GM21619 (cell line): ENCODE data around the gene FARP1.
A peak's percentile ranks its signal among the peaks of the same experiment; 100 is the strongest.

ENCODE experiments used
- ATAC-seq: cut with Tn5 transposase; IDR thresholded peaks from one replicate; pipeline ENCODE4 v1.9.1; 2021; ENCODE audit not compliant: unreplicated experiment

FARP1 gene

DNA sequence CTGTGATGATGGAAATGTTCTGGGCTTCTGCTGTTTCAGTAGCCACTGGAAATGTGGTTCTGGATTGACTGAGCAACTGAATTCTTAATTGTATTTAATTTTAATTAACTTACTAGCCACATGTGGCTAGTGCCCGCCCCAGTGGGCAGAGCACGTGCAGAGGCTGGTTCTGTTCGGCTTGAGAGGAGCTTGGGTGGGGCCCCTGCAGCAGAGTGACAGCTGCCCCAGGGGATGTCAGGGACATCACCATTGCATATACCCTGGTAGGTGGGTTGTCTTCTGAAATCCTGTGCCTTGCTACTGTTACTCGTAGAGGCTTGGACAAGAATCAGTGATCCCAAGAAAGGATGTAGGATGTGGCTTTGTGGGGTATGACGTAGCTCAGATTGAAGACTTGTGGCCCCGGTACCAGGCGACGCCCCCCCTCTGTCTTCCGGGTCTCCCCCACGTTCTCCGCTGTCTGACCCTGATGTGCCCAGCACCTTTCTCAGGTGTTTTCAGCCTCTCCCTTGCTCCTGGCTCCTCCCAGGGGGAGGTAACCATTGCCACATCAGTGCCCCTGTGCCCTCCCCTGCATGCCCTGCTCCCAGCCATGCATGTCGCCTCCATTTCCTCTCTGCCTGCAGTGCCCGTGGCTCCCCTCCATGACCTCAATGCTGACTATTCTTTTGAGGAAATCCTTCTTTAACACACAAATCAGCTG, 136.7 kb downstream of the FARP1 start:
- peak; percentile 78 for ATAC-seq

DNA sequence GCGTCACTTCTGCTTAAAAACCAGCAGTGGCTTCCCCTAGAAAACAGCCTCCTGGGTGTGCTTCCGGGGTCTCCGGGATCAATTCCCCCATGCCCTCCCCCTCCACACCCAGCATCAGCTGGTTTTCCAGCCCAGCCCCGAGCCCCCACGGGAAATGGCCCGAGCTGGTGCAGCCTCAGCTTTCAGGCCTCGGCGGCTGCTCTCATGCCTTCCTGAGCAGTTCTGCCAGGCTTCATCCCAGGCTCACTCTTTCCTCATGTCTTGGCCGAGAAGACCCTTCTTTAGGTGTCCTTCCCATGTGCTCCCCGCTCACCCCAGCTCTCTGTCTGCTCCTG, 137.2 kb downstream of the FARP1 start:
- no peak for ATAC-seq

- no peak for ATAC-seq
These were observed 141.8 kb downstream of the FARP1 start for GRCh38 chr13:98284679-98285078.

DNA sequence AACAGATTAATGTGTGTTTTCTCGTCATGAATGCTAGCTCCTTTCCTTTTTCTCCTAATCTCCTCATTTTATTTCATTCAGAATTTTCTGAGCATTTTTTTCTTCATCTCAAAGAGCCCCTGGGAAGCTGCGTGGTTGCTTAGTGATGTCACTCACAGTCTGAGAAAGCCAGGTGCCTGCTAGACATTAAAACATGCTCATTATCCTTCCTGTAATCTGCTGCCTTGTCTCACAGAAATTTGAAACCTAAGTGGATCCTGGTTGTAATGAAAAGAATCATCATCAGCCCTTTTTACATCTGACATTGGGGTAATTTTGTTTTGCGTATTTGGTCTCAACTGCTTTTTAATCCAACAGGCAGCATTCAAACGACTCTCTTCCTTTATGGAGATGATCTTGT, 142.4 kb downstream of the FARP1 start:
- no peak for ATAC-seq

- no peak for ATAC-seq
These were observed 143.1 kb downstream of the FARP1 start for GRCh38 chr13:98285852-98286594.

- no peak for ATAC-seq
These were observed 143.9 kb downstream of the FARP1 start for GRCh38 chr13:98286799-98287198.

- no peak for ATAC-seq
These were observed 145.3 kb downstream of the FARP1 start for GRCh38 chr13:98288211-98288610.

DNA sequence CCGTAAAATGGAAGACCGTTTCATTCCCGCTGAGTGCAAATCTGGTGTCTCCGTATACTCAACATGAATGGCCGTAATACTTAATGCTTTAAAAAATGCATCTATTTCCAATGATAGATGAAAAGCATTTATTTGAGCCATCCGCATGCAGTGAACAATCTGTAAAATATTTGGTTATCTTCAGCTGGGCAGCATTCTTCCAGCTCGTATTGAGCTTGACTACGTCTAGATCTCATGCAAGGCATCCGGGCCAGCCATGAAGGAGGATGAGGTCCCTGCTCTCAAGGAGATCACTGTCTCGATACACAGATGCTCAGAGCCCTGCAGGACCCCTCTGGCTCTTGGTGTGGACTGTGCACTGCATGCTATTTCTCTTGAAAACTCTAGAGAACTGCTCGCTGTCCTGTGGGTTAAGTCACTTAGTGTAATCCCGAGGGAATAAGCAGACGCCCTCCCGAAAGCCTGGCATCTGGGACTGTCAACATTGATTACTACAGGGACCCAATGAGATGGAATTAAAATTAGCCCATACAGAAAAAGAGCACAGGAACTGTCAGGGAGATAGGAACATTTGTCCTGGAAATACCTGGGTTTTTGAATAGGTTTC, 146.5 kb downstream of the FARP1 start:
- no peak for ATAC-seq

DNA sequence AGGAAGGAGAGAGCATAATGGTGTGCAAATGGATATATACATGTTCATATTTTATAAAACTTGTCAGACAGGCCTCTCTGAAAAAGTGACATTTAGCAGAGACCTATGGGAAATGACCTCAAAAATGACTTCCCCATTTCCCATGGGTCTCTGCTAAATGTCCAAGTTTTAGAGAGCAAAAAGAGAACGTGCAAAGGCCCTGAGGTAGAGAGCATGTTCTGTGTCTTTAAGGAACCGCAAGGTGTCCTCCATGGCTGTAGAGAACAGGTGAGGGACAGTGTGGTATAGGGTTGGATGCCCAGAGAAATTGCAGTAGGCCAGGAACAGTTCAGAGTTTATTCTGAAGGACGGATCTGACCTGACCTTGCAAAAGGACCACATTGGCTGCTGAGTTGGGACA, 147.4 kb downstream of the FARP1 start:
- no peak for ATAC-seq

DNA sequence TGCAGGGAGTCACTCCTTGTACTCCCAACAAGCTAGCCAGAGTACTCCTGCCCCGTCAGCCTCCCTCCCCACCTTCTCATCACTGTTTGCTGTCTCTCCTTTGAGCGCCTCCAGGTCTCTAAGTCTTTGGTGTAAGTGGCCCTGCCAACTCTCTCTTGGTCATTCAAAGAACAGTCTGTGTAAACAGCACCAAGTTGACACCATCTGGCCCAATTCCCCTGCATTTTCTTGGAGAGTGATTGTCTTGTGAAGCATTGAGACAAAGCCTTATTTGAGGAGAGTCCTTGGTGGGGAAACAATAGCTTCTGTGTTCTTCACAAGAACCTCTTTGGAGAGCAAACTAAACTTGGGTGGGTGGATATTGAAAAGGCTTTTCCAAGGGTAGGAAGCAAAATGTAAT, 148.8 kb downstream of the FARP1 start:
- ATAC-seq = no peak

GRCh38 chr13:98293103-98293502, 150.2 kb downstream of the FARP1 start:
- no peak for ATAC-seq

GRCh38 chr13:98293570-98294142, 150.8 kb downstream of the FARP1 start:
- no peak for ATAC-seq

DNA sequence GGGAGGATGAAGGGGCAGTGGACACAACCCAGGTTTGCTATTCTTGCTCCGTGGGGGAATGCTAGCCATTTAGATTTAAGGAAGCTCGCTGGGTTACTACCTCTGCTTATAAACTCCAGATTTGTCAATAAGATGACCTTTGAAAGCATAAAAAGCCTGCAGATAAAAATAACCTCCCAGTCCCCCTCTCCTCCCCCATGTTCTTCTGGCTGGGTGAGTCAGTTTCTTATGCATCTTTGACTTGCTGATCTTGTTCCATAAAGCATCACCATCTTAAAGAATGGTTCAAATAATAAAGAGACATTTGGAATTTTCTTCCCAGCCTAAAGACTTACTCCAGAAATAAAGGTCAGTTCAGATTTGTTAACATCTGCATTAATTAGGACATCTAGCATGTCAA, 152.5 kb downstream of the FARP1 start:
- ATAC-seq = no peak

DNA sequence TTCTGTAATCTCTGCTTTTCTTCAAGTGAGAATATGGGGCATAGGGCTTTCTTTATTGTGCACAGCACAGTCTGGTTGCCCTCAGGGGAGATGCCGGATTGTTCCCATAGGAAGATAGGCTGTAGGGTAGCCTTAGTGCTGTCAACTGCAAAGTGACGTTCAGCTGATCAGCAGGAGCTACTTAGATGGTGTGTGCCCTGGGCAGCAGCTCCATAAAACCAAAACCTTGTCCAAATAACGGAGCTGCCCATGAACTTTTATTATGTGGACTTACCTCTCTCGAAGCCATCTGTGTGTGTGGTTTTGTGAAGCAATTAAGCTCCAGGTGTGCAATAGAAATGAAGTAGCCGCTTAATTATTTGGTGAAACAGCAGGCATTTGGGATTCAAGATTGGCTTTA, 154.2 kb downstream of the FARP1 start:
- no peak for ATAC-seq

DNA sequence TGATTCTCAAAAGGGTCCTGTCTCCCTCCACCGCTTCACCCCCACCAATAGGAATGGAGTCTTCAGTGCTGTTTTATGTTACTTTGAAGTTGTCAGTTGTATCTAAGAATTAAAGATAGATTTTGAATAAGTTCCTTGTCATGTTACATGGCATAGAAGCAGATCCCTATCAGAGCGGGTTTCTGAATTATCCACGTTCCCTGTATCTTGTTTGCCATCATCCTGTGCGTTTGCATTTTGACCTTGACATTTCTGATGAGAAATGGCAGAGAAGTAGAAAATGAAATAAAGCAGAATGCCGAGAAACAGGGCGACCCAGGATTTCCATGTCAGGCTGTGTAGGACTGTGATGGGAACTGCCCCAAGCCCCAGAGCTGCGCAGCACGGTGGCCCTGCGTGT, 154.9 kb downstream of the FARP1 start:
- ATAC-seq = no peak

GRCh38 chr13:98298599-98298998, 155.7 kb downstream of the FARP1 start:
- no peak for ATAC-seq

- no peak for ATAC-seq
These were observed 156.5 kb downstream of the FARP1 start for GRCh38 chr13:98299235-98299965.

DNA sequence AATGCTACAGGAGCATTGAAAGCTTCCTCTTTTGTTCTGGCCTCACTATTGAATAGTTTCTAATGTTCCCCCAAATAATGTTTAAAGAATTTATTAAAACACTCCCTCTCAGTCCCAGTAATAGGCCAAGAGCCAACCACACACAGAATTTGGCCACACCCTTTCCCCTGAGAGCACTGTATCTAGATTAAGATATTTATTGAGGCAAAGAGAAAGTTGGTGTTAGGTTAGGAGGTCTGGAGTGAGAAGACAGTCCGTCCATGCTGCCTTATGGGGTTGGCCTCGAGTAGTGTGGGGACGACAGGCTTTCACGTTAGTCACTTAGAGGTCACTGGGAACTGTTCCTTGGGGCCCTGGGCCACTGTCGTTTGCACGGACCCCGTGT, 157.1 kb downstream of the FARP1 start:
- ATAC-seq = no peak

DNA sequence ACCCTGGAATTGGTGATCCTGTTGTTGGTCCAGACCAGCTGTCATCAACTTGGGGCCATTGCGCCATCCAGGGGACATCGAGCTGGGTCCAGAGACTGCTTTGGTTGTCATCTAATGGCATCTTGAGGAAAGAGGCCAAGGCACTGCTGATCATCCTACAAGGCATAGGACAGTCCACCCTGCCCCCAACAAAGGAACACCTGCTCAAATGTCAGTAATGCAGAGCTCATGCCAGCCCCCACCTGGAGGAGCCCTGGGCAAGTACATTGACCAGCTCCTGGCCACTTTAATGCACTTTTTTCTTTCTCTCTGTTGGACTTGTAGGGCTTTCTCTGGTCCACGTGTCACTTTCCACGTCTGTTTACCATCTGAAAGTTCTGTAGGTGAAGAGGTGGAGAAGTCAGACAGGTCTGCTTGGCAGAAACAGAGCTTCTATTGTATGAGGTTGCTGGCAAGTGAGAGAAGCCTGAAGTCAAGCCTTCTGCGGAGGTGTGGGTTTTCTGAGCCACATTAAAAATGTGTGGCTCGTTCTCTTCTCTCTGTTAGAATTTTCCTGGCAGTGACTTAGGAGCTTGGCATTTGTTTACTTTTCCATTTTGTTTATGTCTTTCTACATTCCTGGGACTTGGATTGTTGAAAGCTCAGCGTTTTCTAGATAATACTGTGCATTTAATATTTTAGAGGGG, 158.2 kb downstream of the FARP1 start:
- no peak for ATAC-seq

DNA sequence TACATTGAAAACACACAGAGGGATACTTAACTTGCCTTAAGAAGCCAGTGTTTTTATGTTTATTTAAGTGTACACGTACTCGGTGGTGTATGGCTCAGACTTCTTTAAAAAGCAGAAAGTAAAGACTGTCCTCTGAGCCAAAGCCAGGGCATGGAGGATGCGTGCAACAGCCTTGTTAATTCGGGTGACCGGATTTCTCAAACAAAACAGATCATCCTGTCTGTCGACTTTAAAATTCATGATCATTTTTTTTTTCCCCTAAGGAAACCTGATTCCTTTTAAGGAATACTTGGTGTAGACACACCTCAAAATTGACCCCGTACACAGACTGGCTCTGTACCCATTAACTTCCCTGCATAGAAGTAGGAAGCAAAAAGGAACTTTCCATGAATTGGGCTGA, 158.8 kb downstream of the FARP1 start:
- ATAC-seq = no peak

- ATAC-seq = no peak
These were observed 161.0 kb downstream of the FARP1 start for GRCh38 chr13:98303858-98304257.
